Neuronal stem cell (in vitro differentiated cells): ENCODE data around the gene GPR143.

Experiments
- DNase-seq: peaks from one replicate; pipeline ENCODE4 v3.0.0-alpha.2; 2013; ENCODE audit warnings: low spot score
- H2AFZ ChIP-seq: one replicate; pipeline ENCODE4 v1.6.1; 2013; ENCODE audit warnings: mild to moderate bottlenecking, low read length, inconsistent platforms
- H2AK5ac ChIP-seq: 2 replicates; pipeline ENCODE4 v1.6.1; 2013; ENCODE audit warnings: low read depth, mild to moderate bottlenecking, inconsistent platforms, low read length, moderate library complexity, mixed read lengths
- H2BK120ac ChIP-seq: 2 replicates; pipeline ENCODE4 v1.6.1; 2013; ENCODE audit warnings: low read depth, mild to moderate bottlenecking, inconsistent platforms, low read length, moderate library complexity, mixed read lengths
- H2BK12ac ChIP-seq: one replicate; pipeline ENCODE4 v1.6.1; 2013; ENCODE audit warnings: low read length, inconsistent platforms
- H2BK15ac ChIP-seq: 2 replicates; pipeline ENCODE4 v1.6.1; 2013; ENCODE audit warnings: mild to moderate bottlenecking, low read length, inconsistent platforms, mixed read lengths
- H2BK5ac ChIP-seq: one replicate; pipeline ENCODE4 v1.6.1; 2013; ENCODE audit warnings: inconsistent platforms, mild to moderate bottlenecking, low read length, moderate library complexity
- H3K14ac ChIP-seq: one replicate; pipeline ENCODE4 v1.6.1; 2013; ENCODE audit warnings: low read length, inconsistent platforms
- H3K18ac ChIP-seq: 2 replicates; pipeline ENCODE4 v1.6.1; 2013; ENCODE audit warnings: low read length, inconsistent platforms
- H3K23ac ChIP-seq: 2 replicates; pipeline ENCODE4 v1.6.1; 2013; ENCODE audit warnings: low read depth, mild to moderate bottlenecking, mixed read lengths, low read length, inconsistent platforms; ENCODE audit not compliant: poor library complexity
- H3K27ac ChIP-seq: replicated peaks from 3 replicates; pipeline ENCODE4 v1.5.1; 2013; ENCODE audit warnings: low read length, inconsistent platforms
- H3K27me3 ChIP-seq, 3 experiments: 2 replicates each; pipeline ENCODE4 v1.6.1; 2013; ENCODE audit warnings: low read length in 3 of 3, mild to moderate bottlenecking in 2 of 3, inconsistent platforms in 1 of 3, low read depth in 1 of 3, mixed read lengths in 1 of 3, moderate library complexity in 1 of 3; ENCODE audit not compliant: control insufficient read depth in 3 of 3, insufficient read depth in 3 of 3
- H3K36me3 ChIP-seq, 2 donors: replicated peaks in 1 of 2; 2 replicates each; pipeline ENCODE4 v1.6.1; 2013; ENCODE audit warnings: low read length in 2 of 2; ENCODE audit not compliant: control insufficient read depth in 2 of 2, insufficient read depth in 2 of 2
- H3K4ac ChIP-seq: 2 replicates; pipeline ENCODE4 v1.6.1; 2013; ENCODE audit warnings: inconsistent platforms, mild to moderate bottlenecking, low read length, moderate library complexity
- H3K4me1 ChIP-seq, 2 donors: 1 replicate in 1 of 2; 2 replicates in 1 of 2; pipeline ENCODE4 v1.6.1; 2013; ENCODE audit warnings: low read length in 2 of 2, low read depth in 1 of 2; ENCODE audit not compliant: control insufficient read depth in 2 of 2, insufficient read depth in 1 of 2
- H3K4me2 ChIP-seq: one replicate; pipeline ENCODE4 v1.6.1; 2013; ENCODE audit warnings: mild to moderate bottlenecking, low read length, inconsistent platforms; ENCODE audit not compliant: insufficient read depth, poor library complexity, severe bottlenecking
- H3K4me3 ChIP-seq, 2 donors: 2 replicates each; pipeline ENCODE4 v1.5.1; 2013; ENCODE audit warnings: low read length in 2 of 2, mild to moderate bottlenecking in 2 of 2, inconsistent platforms in 1 of 2, moderate library complexity in 1 of 2
- H3K79me1 ChIP-seq: one replicate; pipeline ENCODE4 v1.6.1; 2013; ENCODE audit warnings: low read depth, mild to moderate bottlenecking, inconsistent platforms, low read length, moderate library complexity
- H3K9ac ChIP-seq: one replicate; pipeline ENCODE4 v1.6.1; 2013; ENCODE audit warnings: mild to moderate bottlenecking, low read depth, low read length, inconsistent platforms; ENCODE audit not compliant: poor library complexity
- H3K9me3 ChIP-seq, 2 donors: replicated peaks in 1 of 2; 2 replicates each; pipeline versions ENCODE3 to v1.6.1; 2013; ENCODE audit warnings: low read length in 2 of 2, mild to moderate bottlenecking in 2 of 2, inconsistent platforms in 1 of 2, low read depth in 1 of 2, mixed read lengths in 1 of 2, moderate library complexity in 1 of 2; ENCODE audit not compliant: control insufficient read depth in 2 of 2, insufficient read depth in 1 of 2
- H4K8ac ChIP-seq: one replicate; pipeline ENCODE4 v1.6.1; 2013; ENCODE audit warnings: low read depth, mild to moderate bottlenecking, inconsistent platforms, low read length, moderate library complexity
- H4K91ac ChIP-seq: one replicate; pipeline ENCODE4 v1.6.1; 2013; ENCODE audit warnings: low read length, low read depth, mild to moderate bottlenecking, inconsistent platforms; ENCODE audit not compliant: poor library complexity
- WGBS, 2 donors: extraction: QIAGEN DNeasy Blood & Tissue Kit; methylation state at CpG; one replicate each; pipeline ENCODE4 v1.1.7; 2013; ENCODE audit warnings: missing lambda C conversion rate in 2 of 2, mixed read lengths in 1 of 2; ENCODE audit not compliant: insufficient read length in 2 of 2, insufficient replicate concordance in 1 of 2; ENCODE audit errors: extremely low coverage in 2 of 2; 5-methylcytosine and 5-hydroxymethylcytosine counted together

Gene GPR143

DNA sequence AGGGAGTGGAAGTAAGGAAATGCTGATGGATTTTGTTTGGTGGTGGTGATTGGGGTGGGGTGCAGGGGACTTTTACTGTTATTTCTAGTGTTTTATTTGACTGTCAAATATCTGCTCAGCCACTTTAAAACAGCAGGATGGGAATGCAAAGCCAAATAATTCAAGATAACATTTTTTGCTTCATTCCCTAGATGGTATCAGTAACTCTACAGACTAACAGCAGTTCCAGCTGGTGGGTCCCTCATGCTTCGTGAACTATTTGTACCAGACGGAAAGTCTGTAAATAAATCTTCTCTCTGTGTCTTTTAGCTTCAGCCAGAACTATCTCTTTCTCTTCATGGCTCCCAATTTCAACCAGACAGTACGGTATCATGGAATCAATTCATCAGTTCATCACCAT, 27.5 kb downstream of the GPR143 start:
- no peak overlapping the region for H2BK5ac ChIP-seq

DNA sequence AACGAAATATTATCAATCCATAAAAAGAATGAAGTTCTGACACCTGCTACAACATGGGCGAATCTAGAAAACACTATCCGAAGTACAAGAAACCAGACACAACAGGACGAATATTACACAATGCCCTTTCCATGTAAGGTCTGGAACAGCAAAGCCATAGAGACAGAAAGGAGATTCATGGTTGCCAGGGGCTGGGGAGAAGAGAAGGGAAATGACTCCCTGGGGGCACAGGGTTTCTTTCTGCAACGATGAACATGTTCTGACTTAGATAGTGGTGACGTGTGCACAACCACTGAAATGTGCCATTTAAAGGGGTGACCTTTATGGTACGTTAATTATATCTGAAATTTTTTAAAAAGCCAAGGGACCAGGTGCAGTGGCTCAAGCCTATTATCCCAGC, 28.3 kb downstream of the GPR143 start:
- no peak overlapping the region for H3K27ac ChIP-seq
- H3K23ac ChIP-seq: no peak overlapping the region
- H3K27me3 ChIP-seq: no peaks in the 10 kb centered on the region
- no peak overlapping the region for H4K8ac ChIP-seq
- no peak overlapping the region for H2BK120ac ChIP-seq
- H4K91ac ChIP-seq: no peak overlapping the region
- no peak overlapping the region for H2AFZ ChIP-seq
- no CpG with 5 or more reads among the region's 7 CpGs for WGBS, 2 donors
- no peak overlapping the region for H3K18ac ChIP-seq
- no peaks in the 10 kb centered on the region for H3K36me3 ChIP-seq
- H3K4me1 ChIP-seq: no peaks in the 10 kb centered on the region
- no peaks in the 10 kb centered on the region for H3K9me3 ChIP-seq
- H2BK15ac ChIP-seq: no peak overlapping the region
- H2BK12ac ChIP-seq: no peak overlapping the region
- no peak for DNase-seq
- H3K4me3 ChIP-seq: no peak overlapping the region
- no peak overlapping the region for H2BK5ac ChIP-seq
- H3K4ac ChIP-seq: no peak overlapping the region
- H3K9ac ChIP-seq: no peak overlapping the region
- H3K14ac ChIP-seq: no peak overlapping the region
- no peak overlapping the region for H2AK5ac ChIP-seq
- no peaks in the 10 kb centered on the region for H3K79me1 ChIP-seq
- H3K4me2 ChIP-seq: no peak overlapping the region

More for the DNA sequence above, 27.5 kb downstream of the GPR143 start:
- Histone ChIP-seq H2AFZ (no peak overlapping the region), H3K4me3 (no peak overlapping the region), H3K4me2 (no peak overlapping the region), H2BK15ac (no peak overlapping the region), H3K27ac (no peak overlapping the region), H4K8ac (no peak overlapping the region), H3K4me1 (no peaks in the 10 kb centered on the region), H2BK120ac (no peak overlapping the region), H3K18ac (no peak overlapping the region), H3K4ac (no peak overlapping the region), H3K23ac (no peak overlapping the region), H2BK12ac (no peak overlapping the region), H2AK5ac (no peak overlapping the region), H3K36me3 (no peaks in the 10 kb centered on the region), H3K27me3 (no peaks in the 10 kb centered on the region), H4K91ac (no peak overlapping the region), H3K9ac (no peak overlapping the region), H3K14ac (no peak overlapping the region), H3K79me1 (no peaks in the 10 kb centered on the region), H3K9me3 (no peaks in the 10 kb centered on the region)
- no CpG with 5 or more reads among the region's 3 CpGs for WGBS, 2 donors
- DNase-seq: no peak

DNA sequence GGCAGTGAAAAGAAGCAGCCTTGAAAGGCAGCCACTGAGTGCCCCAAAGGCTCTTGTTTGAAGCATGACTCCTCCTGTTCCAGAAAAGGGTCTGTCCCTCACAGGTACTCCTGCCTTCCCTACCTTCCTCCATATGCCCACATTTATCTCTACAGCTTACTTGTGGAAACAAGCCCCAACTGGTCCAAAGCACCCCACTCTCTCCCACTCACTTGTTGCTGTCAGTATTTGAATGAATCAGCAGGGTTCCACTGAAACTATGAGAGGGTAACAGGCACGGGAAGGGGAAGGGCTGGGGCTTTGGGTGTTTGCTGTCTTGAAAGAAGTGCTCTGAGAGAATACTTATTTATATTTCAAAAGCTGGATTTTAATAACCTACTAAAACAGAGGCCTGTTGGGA, 34.9 kb downstream of the GPR143 start:
- no peak overlapping the region for H2BK120ac ChIP-seq
- no peak overlapping the region for H2BK5ac ChIP-seq
- H2BK15ac ChIP-seq: no peak overlapping the region
- H3K36me3 ChIP-seq: no peaks in the 10 kb centered on the region
- H3K4me1 ChIP-seq: no peaks in the 10 kb centered on the region
- H2AFZ ChIP-seq: no peak overlapping the region
- no CpG with 5 or more reads among the region's 1 CpG for WGBS, 2 donors
- H3K4me2 ChIP-seq: no peak overlapping the region
- no peak overlapping the region for H4K8ac ChIP-seq
- H4K91ac ChIP-seq: no peak overlapping the region
- H3K79me1 ChIP-seq: no peaks in the 10 kb centered on the region
- H2BK12ac ChIP-seq: no peak overlapping the region
- H3K27ac ChIP-seq: no peak overlapping the region
- no peak overlapping the region for H3K14ac ChIP-seq
- no peak overlapping the region for H3K23ac ChIP-seq
- H3K9ac ChIP-seq: no peak overlapping the region
- H3K4me3 ChIP-seq: no peak overlapping the region
- no peaks in the 10 kb centered on the region for H3K27me3 ChIP-seq
- H3K9me3 ChIP-seq: peaks cover 0 to 9% of the 10 kb centered on the region in 2 donors
- no peak overlapping the region for H2AK5ac ChIP-seq
- H3K4ac ChIP-seq: no peak overlapping the region
- H3K18ac ChIP-seq: no peak overlapping the region
- DNase-seq: no peak

DNA sequence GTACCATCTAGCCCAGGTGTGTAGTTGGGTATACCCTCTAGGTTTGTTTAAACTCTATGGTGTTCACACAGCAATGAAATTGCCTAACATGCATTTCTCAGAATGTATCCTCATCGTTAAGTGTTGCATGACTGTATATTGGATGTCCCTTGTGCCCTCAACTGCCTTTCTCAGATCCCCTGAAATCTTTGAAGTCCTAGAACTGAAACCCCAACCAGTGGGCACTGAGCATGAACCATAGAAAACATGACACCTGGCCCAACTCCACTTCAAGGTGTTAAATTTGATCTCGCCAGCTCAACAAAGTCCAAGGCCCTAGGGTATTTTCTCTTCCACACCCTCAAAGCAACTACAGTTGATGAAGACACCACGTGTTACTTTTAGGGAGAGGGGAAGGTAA, 35.6 kb downstream of the GPR143 start:
- DNase-seq: no peak
- no peak overlapping the region for H3K4ac ChIP-seq
- no peak overlapping the region for H2BK120ac ChIP-seq
- no peak overlapping the region for H4K8ac ChIP-seq
- no peak overlapping the region for H2BK5ac ChIP-seq
- no peaks in the 10 kb centered on the region for H3K4me1 ChIP-seq
- no peak overlapping the region for H3K27ac ChIP-seq
- H3K9me3 ChIP-seq: peaks cover 2 to 9% of the 10 kb centered on the region in 2 donors
- H3K23ac ChIP-seq: no peak overlapping the region
- H3K36me3 ChIP-seq: peaks cover 0 to 2% of the 10 kb centered on the region in 2 donors
- H3K4me3 ChIP-seq: no peak overlapping the region
- no peak overlapping the region for H3K9ac ChIP-seq
- no peak overlapping the region for H3K4me2 ChIP-seq
- WGBS, 2 donors: no CpG with 5 or more reads among the region's 3 CpGs
- H2AK5ac ChIP-seq: no peak overlapping the region
- H4K91ac ChIP-seq: no peak overlapping the region
- no peak overlapping the region for H3K14ac ChIP-seq
- H3K18ac ChIP-seq: no peak overlapping the region
- no peaks in the 10 kb centered on the region for H3K27me3 ChIP-seq
- no peak overlapping the region for H2BK15ac ChIP-seq
- H2BK12ac ChIP-seq: no peak overlapping the region
- no peak overlapping the region for H2AFZ ChIP-seq
- no peaks in the 10 kb centered on the region for H3K79me1 ChIP-seq
